Progenitor cell of endocrine pancreas (in vitro differentiated cells): Measurements from ENCODE around the gene RCAN2. TPM values are rescaled to one million over a fixed set of nuclear protein-coding genes. Genes with fewer than 3 reads are reported as not detected.

ENCODE experiments used
- DNase-seq: peaks from one replicate; pipeline ENCODE4 v3.0.0; 2021; ENCODE audit warnings: low spot score; ENCODE audit not compliant: unreplicated experiment
- H3K27ac Mint-ChIP-seq: 2 replicates; pipeline ENCODE4 v1.8.0; 2021; ENCODE audit warnings: mild to moderate bottlenecking, moderate library complexity, mixed read lengths
- H3K27me3 Mint-ChIP-seq: 2 replicates; pipeline ENCODE4 v1.8.0; 2021; ENCODE audit warnings: mixed read lengths
- H3K36me3 Mint-ChIP-seq: 2 replicates; pipeline ENCODE4 v1.8.0; 2022; ENCODE audit warnings: mixed read lengths; ENCODE audit not compliant: insufficient read depth
- H3K4me1 Mint-ChIP-seq: 2 replicates; pipeline ENCODE4 v1.8.0; 2021; ENCODE audit warnings: low read depth, mixed read lengths
- H3K4me3 Mint-ChIP-seq: 2 replicates; pipeline ENCODE4 v1.8.0; 2021; ENCODE audit warnings: low read depth, mild to moderate bottlenecking, moderate library complexity, mixed read lengths
- H3K9me3 Mint-ChIP-seq: 2 replicates; pipeline ENCODE4 v1.8.0; 2021; ENCODE audit warnings: low read depth, mixed read lengths
- total RNA-seq: library from RNA; stranded (reverse); gene quantifications from 2 replicates; pipeline ENCODE4 v1.2.1, GENCODE V29; 2021
- TF ChIP-seq, protein P1 (sequence below): fragments of 200-600 bp; sonication (generic); IDR thresholded peaks from one replicate; pipeline ENCODE4 v1.5.0; 2021; ENCODE audit warnings: antibody characterized with exemption, mild to moderate bottlenecking; ENCODE audit not compliant: unreplicated experiment

Gene RCAN2
- total RNA-seq, 1 donor from 2014 or later = 23.3 TPM

DNA sequence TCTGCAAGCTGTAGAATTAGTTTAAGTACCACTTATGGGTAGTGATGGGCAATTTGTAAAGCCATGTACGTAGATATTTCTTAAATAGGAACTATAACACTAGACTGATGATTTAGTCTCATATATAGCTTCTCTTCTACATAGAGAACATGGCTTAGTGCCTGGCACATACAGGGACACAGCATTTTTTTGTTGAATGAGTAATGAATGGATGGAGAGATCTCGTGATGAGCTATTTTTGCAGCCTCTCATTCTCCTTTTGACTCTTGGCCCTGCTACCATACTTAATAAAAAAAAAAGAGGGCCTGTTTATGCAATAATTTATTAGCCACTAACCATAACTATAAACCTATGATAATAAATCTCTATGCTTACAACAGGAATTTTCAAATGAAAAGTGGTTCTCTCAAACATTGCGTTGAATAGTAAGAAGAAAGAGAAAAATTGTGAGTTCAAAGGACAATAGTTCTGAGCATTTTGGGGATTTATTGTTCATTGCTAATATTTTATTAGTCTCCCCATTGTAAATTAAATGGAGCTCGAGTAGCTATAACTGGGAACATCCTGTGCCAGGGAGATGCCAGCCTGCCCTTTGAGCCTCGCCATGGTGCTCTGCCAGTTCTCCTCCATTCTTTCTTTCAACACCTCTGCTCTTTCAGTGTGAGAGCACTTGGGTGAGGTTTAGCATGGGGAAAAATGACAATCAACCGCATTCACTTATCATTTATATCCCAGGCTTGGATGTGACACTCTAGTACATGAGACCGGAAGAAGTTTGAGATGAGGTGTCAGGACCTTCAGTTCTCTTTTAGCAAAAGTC, 14.7 kb upstream of the RCAN2 start:
- no peak overlapping the region for H3K27ac Mint-ChIP-seq
- TF ChIP-seq, protein P1, sequence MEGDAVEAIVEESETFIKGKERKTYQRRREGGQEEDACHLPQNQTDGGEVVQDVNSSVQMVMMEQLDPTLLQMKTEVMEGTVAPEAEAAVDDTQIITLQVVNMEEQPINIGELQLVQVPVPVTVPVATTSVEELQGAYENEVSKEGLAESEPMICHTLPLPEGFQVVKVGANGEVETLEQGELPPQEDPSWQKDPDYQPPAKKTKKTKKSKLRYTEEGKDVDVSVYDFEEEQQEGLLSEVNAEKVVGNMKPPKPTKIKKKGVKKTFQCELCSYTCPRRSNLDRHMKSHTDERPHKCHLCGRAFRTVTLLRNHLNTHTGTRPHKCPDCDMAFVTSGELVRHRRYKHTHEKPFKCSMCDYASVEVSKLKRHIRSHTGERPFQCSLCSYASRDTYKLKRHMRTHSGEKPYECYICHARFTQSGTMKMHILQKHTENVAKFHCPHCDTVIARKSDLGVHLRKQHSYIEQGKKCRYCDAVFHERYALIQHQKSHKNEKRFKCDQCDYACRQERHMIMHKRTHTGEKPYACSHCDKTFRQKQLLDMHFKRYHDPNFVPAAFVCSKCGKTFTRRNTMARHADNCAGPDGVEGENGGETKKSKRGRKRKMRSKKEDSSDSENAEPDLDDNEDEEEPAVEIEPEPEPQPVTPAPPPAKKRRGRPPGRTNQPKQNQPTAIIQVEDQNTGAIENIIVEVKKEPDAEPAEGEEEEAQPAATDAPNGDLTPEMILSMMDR = no peak
- H3K4me1 Mint-ChIP-seq = no peaks in the 10 kb centered on the region
- H3K9me3 Mint-ChIP-seq = no peaks in the 10 kb centered on the region
- H3K4me3 Mint-ChIP-seq = no peak overlapping the region
- DNase-seq = no peak
- peaks cover 6% of the 10 kb centered on the region for H3K27me3 Mint-ChIP-seq
- no peaks in the 10 kb centered on the region for H3K36me3 Mint-ChIP-seq

DNA sequence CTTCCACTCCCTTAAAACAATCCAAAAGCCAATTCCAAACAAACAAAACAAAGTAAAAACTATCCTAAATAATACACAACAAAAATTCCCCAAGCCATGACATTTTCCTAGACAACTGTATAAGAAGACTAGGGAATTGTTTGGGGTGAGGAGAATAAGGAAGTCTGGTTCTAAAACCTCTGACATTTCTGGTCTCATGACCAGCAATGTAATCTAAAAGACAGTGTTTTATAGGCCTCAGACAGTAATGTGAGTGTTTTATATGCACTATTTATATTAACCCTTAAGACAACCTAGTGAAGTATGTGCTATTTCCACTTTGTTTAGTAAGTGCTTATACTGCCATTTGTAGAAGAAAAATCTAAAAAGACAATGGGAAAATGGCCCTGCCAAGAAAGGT, 13.0 kb upstream of the RCAN2 start:
- Mint-ChIP-seq H3K4me3 (no peak overlapping the region), H3K9me3 (no peaks in the 10 kb centered on the region), H3K27me3 (peaks cover 7% of the 10 kb centered on the region), H3K36me3 (no peaks in the 10 kb centered on the region), H3K4me1 (no peaks in the 10 kb centered on the region), H3K27ac (no peak overlapping the region)
- DNase-seq = no peak
- TF ChIP-seq, protein P1 = no peak

DNA sequence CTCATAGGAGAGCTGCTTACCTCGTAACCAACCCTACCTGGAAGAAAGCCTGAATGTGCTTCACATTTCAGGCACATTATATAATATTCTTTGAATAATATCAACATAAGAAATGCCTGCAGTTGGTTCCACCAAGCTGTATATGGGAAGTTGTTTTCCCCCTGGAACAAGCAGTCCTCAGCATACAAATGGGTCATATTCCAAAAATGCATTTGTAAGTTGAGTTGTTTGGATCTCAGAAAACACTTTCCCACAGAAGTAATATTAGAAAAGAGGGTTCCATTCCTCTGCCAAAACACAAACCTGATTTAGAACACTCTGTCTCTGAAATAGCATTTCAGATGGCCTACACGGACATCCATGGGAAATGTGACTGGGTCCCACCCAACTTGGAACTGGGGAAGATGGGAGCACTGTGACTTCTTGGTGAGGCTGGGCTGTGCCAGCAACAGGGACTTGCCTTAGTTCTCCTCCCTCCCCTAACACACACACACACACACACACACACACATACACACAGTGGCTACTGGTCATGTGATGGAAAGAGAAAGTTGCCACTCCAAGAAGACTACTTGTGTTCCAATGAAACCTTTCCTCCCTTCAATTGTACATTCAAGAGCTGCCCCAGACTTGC, 11.4 kb upstream of the RCAN2 start:
- no peaks in the 10 kb centered on the region for H3K36me3 Mint-ChIP-seq
- DNase-seq = no peak
- no peak overlapping the region for H3K4me3 Mint-ChIP-seq
- peaks cover 8% of the 10 kb centered on the region for H3K27me3 Mint-ChIP-seq
- TF ChIP-seq, protein P1 = no peak
- no peaks in the 10 kb centered on the region for H3K4me1 Mint-ChIP-seq
- H3K27ac Mint-ChIP-seq = no peak overlapping the region
- H3K9me3 Mint-ChIP-seq = no peaks in the 10 kb centered on the region

DNA sequence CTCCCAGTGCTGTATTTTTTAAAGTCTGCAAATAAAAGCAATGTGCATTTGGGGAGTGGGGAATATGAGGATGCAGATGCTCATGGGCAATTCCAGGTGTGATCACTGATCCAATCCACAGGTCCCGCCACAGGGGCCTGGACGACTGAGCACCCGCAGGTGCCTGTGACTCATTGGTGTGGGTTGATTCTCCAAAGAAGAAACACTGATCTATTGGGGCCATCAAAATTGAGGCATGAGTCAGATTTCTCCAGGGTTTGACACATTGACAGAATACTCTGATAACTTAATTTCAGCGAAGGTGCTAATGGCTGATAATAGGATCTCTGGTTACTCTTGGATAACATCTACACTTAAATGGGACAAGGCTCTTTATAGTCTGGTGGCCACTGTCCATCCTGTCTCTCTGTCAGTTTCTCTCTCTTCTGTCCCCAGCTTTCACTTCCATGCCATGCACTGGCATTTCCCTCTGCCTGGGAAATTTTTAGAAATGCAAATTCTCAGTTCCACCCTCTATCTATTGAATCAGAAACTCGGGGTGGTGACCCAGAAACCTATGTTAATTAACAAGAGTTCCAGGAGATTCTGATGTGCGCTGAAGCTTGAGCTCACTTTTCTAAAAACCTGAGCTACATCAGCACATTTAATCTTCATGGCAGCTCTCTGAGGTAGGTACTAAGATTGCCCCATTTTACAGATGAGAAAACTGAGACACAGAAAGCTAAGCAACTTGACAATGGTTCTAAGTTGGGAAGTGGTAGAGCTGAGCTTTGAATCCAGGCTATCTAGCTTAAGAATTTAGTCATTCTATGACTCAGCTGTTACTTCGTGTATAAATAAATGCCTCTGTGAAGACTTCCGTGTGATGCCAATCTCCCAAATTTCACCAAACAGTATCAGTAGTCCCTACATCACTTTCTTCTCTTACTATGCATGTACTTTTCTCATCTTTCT, 10.2 kb upstream of the RCAN2 start:
- TF ChIP-seq, protein P1 = no peak
- H3K36me3 Mint-ChIP-seq = no peaks in the 10 kb centered on the region
- H3K27ac Mint-ChIP-seq = no peak overlapping the region
- peaks cover 8% of the 10 kb centered on the region for H3K27me3 Mint-ChIP-seq
- DNase-seq = no peak
- no peaks in the 10 kb centered on the region for H3K9me3 Mint-ChIP-seq
- H3K4me1 Mint-ChIP-seq = no peaks in the 10 kb centered on the region
- no peak overlapping the region for H3K4me3 Mint-ChIP-seq

DNA sequence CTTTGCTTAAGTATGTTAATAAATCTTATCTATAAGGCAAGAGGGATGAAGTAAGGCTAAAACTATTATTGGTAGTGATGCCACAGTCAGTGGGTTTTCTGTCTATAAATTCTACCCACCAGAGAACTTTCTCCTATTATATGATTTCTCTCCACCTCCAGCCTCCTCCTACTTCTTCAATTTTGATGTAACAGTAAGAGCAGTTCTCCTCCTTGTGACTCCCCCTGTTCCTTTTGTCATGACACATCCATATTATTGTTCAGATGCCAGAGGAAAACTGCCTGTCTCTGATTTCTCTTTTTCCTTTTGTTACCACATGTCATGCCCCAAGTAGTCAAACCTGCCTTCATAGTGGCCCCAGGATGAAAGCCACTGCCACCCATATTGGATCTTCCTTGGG, 9.1 kb upstream of the RCAN2 start:
- DNase-seq = no peak
- Mint-ChIP-seq H3K27ac (no peak overlapping the region), H3K36me3 (no peaks in the 10 kb centered on the region), H3K4me1 (no peaks in the 10 kb centered on the region), H3K4me3 (no peak overlapping the region), H3K27me3 (peaks cover 5% of the 10 kb centered on the region), H3K9me3 (no peaks in the 10 kb centered on the region)
- TF ChIP-seq, protein P1 = no peak
